GM15510 (cell line): Measurements from ENCODE around the gene SLC16A7.

Experiments
- POLR2A ChIP-seq: IDR thresholded peaks from 3 replicates; pipeline ENCODE4 v1.6.1; 2011; ENCODE audit warnings: borderline replicate concordance; ENCODE audit not compliant: insufficient read length; ENCODE audit errors: extremely low read depth

Gene SLC16A7

DNA sequence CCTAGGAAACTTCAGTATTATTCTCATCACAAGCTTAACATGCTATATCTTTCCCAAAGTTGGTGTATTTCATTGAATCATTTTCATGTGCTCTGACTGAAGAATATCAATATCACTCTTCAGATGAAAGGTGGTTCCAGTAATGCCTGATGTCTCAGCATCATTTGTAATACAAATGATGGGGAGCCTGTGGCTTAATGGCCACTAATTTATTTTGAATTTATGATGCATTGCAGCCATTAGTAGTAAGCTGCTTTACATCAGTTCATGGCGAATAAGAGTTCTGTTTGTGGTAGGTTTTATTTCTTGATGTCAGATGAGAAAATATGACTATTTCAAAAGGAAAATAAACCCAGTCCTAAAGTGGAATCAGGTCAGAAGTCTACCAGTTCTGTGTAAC lies 139.4 kb downstream of the SLC16A7 start:
- no peak for TF ChIP-seq POLR2A

DNA sequence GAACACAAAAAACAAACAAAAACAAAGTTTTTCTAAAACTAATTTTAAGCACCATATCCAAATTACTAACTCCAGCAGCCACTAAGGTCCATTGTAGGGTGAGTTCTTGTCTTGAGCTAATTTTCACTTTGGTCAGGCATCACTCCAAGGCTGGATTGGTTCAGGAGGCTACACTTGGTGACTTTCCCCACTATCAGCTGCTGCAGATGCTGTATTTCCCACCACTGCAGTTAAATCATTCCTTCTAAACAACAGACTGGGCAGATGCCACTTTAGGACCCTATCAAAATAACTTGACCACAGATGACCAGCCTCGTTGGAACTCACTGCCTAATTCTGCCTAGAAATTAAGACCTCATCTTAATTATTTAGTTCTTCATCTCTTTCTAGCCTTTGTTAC lies 140.5 kb downstream of the SLC16A7 start:
- no peak for TF ChIP-seq POLR2A

DNA sequence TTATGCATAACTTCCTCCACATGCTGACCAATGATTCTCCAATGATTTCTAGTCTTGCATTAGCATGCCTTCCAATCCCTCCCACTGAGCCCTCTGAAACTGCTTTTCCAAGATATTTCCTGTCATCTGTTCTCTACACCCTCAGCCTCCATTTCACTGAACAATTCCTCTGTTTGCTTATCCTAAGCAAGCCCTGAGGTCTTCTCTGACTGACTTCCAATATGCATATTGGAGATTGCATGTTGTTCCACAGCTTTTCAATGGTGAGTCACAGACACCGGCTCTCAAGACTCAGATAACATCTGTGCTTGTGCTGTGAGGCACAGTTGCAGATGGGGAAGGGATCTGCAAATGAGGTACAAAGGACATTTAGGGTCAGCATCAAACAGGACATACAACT lies 141.0 kb downstream of the SLC16A7 start:
- TF ChIP-seq POLR2A: no peak

DNA sequence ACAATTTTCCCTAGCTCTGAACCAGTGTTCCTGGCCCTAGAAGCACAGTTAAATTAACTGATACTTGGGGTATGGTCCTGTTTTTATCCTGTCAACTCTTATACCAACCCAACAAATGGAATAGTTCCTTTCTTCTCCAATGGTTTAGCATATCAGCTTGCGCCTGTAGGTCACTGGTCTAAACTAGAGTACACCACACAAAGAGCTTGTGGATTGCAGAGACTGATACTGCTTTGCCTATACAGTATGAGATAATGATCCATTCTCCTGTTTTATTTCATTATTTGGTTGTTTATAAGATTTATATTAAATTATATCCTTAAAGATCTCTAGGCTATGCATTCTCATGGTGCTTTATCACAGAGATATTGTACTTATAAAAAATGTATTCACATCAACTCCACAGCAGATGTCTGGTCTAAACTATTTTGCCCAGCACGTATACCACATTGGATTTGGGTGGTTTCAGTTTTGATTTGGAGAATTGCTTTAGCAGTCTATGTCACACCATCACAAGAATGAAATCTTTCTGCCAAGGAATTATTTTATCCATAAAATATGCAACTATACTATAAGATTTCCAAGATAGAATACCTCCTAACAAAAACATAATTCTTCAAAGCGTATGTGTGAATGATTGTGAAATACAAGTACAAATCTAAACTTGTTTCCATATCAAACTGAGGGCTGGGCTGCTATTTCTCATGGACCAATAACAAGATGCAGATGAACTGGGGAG lies 142.1 kb downstream of the SLC16A7 start:
- TF ChIP-seq POLR2A: no peak

DNA sequence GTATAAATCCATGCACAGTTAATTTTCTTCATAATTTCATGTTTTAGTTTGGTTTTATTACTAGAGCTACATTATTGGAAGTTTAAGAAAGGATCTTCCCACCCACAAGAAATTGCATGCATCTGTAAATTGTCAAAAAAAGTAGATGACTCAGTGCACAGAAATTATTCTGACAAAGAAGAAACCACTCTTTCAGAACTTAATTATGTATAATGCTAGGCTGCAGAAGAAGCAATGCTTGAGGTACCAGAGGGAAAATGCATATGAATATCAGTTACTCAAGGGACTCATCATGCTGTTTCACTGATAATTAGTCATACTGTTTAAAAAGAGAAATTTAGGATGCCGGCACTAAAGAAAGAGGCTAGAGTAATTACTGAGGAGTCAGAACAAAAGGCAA lies 147.0 kb downstream of the SLC16A7 start:
- TF ChIP-seq POLR2A: no peak

DNA sequence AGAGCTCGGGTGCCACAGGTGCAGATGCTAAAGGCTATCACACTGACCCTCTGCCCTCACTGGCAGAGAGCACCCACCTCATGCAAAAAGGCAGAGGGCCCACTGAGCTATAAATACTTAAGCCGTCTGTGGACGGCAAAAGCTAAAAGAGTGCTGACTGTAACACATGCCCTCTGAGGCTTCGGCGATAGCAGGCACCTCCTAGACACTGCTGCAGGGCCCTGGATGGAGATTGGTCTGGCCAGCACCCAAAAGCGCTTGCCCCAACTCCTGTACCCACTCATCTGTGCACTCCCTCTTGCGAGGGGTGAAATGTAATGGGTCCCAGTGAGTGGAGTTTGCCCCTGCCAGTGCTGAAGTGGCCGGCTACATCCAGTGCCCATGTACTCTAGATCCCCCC lies 148.7 kb downstream of the SLC16A7 start:
- no peak for TF ChIP-seq POLR2A

DNA sequence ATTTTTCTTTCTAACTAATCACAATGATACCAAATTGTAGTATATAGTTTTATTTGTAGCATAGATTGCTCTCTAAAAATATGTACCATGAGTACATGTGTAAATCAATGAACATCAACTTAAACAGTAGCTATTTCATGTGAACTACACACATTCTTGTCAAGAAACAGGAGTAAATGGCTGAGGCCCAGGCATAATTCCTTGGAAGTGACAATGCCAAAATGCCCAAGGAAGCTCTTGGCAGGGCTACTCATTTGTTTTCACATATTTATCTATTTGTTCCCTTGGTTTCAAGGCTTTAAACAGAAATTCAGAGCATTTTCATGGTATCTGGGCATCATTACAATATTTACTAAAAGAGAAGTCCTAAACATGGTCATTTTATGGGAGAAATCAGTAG lies 165.7 kb downstream of the SLC16A7 start:
- TF ChIP-seq POLR2A: no peak

DNA sequence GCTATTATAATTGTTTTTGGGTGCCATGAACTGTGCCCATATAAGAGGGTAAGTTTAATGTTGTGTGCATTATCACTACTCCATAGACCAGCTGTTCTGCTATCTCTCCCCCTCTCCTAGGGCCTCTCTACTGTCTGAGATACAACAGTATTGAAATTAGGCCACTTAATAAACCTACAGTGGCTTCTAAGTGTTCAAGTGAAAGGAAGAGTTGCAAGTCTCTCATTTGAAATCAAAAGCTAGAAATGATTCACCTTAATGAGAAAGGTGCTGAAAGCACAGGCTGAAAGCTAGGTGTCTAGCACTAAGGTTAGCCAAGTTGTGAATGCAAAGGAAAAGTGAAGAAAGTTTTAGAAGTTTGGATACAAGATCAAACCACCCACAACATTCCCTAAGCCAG lies 168.0 kb downstream of the SLC16A7 start:
- TF ChIP-seq POLR2A: no peak

DNA sequence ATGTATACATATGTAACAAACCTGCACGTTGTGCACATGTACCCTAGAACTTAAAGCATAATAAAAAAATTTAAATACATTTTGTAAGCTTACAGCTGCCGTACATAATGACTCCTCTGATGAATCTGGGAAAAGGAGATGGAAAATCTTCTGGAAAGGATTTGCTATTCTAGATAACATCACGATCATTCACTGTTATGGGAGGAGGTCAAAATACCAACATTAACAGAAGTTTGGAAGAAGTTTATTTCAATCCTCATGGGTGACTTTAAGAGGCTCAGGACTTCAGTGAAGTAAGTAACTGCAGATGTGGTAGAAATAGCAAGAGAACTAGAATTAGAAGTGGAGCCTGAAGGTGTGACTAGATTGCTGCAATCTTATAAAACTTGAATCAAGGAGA lies 172.2 kb downstream of the SLC16A7 start:
- TF ChIP-seq POLR2A: no peak

DNA sequence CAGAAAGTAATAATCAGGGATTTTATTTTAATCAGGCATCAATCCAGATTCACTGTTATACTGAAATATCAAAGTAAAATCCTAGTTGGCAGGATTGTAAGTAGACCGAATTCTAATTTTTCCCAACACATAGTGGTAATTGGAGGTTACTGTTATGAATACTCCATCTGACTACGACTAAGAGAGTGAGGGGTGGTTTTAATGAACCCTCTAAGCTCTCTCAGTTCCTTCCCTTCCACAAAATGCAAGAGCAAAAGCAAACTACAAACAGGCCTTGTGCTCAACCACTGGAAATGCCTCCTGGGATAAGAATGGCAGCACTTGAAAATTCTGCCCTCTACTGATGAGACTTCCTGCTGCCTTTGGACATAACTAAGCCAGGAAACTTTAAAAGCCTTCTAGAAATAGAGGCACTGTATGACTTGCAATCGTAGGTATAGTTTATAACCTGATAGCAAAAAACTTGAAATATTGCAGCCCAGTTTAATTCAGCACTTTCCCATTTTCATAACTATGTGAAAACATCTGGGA lies 184.8 kb downstream of the SLC16A7 start:
- TF ChIP-seq POLR2A: no peak

DNA sequence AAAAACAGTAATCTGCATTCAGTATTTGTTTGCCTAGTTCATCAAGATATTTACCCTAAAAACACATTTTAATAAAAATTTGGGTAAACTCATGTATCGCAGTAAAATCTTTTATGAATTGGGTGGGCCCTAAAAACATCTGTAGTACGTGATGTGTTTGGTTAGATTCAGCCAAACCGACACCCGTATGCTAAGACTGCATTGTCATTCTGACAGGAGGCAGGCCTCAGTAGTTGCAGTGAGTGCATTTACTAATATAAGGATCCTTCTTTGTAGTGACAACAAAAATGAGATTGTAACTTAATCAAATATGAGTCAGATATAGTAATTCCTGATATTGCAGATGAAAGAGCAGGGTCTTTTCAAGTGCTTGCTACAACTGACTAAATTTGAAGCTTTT lies 191.8 kb downstream of the SLC16A7 start:
- TF ChIP-seq POLR2A: no peak

DNA sequence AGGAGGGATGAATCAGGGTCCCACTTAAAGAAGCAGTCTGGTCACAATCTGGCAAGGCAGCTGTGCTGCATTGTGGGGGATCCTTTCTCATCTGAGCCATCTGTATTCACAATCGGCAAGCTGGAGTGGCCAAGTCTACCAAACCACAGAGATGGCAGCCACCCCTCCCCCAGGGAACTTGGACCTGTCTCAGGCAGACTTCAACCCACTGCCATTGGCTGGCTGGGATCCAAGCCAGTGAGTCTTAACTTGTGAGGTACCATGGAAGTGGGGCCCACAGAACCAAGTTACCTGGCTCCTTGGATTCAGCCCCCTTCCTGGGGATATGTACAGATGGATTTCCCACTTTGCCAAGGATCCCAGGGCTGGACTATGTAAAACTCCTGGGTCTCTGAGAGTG lies 196.8 kb downstream of the SLC16A7 start:
- no peak for TF ChIP-seq POLR2A

DNA sequence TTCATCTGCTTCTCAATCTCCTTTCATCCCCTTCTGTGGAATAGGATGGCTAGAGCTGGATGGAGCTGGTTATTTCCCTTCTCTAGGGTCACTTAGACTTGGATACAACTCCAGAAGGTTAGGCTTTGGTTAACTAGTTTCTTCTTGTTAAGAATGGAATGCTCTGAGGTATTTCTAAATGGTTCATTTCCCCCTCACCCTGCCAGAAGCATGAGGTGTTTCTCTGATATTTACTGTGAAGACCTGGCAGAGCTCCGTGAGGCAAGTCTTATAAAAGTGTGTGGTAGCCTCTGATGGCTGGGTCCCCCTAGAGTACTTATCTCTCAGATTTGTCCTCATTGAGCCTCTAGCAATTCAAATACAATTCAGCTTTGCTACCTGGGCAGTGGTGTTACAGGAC lies 207.9 kb downstream of the SLC16A7 start:
- no peak for TF ChIP-seq POLR2A

DNA sequence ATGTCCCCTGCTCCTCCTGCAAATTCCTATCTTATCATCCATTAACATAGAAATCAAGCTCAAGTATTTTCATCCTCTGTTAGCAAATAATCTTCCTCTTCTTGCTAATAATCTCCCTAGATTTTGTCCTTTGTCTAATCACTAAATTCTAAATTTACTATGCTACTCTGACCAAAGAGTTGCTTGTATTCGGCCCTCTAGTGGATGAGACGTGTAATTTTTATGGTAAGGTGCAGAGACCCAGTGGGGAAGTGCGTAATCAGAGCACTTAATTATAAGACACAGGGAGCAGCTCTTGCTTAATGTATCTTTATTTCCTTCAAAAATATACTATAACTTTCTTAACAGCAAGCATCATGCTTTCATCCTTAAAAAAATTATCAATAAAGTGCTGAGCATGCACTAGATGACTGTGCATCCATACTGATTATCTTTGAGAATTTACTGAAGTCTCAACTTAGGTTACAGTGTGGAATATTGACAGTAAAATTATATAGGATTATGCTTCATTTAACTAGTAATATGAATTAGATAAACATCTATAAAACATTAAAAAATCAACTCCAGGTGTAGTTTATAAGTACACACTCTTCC lies 212.6 kb downstream of the SLC16A7 start:
- no peak for TF ChIP-seq POLR2A

DNA sequence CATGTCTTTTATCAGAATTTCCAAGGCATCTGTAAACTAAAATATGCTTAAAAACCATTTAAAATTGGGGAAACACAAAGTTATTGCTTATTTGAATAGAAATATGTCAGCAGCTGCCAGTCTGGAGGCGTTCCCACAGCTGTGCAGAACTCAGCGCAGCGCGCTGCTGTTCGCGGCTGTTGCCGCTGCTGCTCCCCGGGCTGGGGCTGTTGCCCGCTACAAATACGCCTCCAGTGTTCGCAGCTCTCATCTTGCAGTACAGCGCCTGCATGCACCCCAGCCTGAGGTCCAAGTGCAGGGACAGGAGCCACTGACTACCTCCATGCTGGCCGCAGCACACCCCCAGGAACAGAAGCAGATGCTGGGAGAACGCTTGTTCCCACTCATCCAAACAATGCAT lies 216.2 kb downstream of the SLC16A7 start:
- no peak for TF ChIP-seq POLR2A

DNA sequence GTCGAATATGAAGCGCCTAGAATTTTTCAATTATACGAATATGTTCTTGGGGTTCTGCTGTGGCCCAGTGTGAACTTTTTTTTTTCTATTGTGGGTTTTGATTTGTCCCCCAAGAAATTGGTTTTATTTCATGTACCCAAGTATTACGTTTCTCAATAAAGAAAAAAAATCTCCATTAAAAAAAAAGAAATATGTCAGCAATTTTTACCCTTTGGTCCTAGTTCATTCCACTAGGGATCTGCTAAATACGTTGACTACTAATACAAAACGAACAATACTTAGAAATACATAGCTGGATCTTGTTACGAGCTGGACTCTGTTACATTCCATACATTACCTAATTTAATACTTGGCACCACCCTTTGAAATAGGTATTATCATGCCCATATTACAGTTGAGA lies 216.9 kb downstream of the SLC16A7 start:
- TF ChIP-seq POLR2A: no peak
